Stimulated activated CD4-positive, alpha-beta T cell treated with anti-CD3 and anti-CD28 coated beads, Interleukin-15, amount 100 ng/mL, for 24 hours (primary cell): ENCODE measurements around the gene ITK.

ENCODE experiments used
- DNase-seq: peaks from one replicate; pipeline ENCODE4 v3.0.0-alpha.2; 2020

ITK gene

DNA sequence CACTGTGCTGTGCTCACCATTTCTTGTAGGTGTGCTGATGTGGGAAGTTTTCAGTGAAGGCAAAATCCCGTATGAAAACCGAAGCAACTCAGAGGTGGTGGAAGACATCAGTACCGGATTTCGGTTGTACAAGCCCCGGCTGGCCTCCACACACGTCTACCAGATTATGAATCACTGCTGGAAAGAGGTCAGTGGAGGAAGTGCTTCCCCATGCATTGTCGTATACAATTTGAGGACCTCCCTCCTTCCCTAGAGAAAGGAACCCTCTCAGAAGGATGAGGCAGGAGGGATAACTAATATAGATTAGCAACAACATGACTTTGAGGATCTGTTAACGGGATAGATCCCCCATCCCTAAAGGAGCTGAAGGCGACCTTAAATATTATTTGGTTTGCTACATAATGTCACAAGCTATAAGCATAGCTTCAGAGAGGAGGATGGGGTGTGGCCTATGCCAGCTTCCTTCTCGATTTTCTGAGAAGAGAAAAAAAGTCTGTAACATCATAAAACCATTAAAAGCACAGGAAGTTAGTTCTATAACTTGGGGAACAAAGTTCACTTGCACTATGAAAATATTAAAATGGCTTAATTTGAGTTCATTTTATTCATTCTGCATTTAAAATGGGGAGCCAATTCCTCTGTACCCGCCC is 68.3 kb downstream of the ITK start:
- DNase-seq = no peak

DNA sequence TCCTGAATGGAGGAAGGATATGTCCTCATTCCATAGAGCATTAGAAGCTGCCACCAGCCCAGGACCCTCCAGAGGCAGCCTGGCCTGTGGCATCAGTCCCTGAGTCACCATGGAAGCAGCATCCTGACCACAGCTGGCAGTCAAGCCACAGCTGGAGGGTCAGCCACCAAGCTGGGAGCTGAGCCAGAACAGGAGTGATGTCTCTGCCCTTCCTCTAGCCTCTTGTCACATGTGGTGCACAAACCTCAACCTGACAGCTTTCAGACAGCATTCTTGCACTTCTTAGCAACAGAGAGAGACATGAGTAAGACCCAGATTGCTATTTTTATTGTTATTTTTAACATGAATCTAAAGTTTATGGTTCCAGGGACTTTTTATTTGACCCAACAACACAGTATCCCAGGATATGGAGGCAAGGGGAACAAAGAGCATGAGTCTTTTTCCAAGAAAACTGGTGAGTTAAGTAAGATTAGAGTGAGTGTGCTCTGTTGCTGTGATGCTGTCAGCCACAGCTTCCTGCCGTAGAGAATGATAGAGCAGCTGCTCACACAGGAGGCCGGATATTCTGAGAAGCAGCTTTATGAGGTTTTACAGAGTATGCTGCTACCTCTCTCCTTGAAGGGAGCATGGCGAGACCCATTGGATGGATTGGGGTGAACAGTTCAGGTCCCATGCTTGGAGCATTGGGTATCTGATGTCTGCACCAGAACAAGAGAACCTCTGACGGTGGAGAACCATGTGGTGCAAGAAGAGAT is 72.2 kb downstream of the ITK start:
- DNase-seq = peak; percentile 61

DNA sequence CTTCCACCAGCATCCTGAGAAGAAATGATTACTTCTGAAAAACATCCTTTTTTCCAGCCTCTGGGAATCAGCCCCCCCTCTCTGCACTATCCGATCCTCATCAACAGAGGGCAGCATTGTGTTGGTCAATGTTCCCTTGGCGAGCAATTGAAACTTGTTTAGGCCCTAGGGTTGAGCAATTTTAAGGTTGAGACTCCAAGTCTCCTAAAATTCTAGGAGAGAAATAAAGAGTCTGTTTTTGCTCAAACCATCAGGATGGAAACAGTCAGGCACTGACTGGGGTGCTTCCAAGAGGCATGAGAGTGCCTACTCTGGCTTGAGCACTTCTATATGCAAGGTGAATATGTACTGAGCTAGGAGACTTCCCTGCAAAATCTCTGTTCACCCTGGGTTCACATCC is 72.9 kb downstream of the ITK start:
- DNase-seq = no peak

DNA sequence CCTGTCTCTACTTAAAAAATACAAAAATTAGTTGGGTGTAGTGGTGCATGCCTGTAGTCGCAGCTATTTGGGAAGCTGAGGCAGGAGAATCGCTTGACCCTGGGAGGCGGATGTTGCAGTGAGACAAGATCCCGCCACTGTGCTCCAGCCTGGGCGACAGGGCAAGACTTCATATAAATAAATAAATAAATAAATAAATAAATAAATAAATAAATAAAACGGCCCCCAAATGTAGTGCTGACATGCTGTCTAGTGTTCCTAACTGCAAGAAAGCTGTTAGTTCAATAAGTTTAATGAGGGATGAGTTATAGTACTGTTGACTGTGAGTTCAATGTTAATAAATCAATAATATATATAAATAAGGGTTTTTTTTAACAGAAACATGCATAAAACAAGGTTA is 77.8 kb downstream of the ITK start:
- DNase-seq = no peak

DNA sequence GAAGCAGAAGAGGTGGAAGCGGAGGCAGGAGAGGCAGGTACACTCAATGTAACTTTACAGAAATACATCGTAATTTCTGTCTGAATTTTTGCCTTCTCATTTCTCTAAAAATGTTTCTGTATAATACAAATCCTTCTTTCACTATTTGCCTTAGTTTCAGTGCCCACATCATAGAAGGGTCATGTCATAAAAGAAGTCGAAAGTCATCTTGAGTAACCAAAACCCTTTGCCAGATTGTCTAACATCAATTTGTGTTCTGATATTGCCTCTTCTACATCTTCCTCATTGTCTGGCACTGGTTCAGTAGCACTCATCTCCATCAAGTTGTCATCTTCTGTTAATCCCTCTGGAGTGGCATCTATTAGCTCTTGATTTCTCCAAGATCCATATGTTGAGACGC is 79.1 kb downstream of the ITK start:
- DNase-seq = no peak

DNA sequence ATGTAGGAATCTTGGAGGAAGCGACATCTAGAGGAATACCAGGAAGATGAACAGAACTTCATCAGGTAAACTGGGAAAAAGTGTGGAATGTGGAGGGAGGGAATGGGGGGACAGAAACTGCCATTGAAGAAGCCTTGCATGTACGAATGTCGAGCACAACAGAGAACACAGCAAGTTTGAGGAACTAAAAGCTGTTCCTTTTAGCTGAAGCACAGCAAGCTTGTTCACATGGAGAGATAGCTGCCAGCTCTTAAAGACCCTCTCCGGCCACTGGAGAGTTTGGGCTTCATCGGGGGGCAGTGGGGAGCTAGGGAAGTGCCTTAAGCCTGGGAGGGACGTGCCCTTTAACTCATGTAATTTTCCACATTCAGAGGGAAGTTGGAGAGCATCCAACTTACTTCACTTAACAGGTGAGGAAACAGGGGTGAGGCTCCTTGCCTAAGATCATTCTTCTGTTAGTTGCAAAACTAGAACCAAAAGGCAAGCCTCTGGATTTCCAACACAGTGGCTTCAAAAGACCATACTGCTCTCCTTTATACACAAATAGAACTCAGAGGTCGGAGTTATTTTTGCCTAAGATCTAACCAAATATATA is 83.0 kb downstream of the ITK start:
- no peak for DNase-seq

DNA sequence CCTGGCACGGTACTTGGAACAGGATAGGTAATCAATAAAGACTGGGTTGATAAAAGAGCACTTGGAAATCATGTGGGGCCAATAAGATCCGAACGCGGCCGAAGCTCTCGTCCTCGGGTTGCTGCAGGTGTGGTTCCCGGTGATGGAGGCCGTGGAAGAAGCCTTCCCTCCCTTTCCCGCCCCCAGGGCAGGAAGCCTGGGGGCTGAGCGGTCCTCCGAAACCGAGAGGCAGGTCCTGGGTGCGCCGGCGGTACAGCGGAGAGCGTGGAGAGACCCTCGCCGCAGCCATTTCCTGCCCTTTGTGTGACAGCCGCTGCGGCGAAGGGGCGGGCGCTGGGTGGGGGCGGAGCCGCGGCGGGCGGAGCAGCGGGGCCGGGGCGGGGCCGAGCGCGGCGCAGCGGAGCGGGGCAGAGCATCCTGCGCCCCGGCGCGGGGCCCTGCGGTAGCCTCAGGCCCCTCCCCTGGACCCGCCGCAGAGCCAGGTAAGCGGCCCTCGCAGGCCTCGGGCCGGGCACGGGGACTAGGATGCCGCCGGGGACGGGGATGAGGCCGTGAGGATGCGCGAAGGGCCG is 85.2 kb downstream of the ITK start, which contains the start of gene CYFIP2:
Gene CYFIP2 (plus strand): TSS at position 410 of the 572 bp plus-strand sequence. CDS start 19,239 bp downstream, outside the sequence.
- peak; percentile 88 for DNase-seq

DNA sequence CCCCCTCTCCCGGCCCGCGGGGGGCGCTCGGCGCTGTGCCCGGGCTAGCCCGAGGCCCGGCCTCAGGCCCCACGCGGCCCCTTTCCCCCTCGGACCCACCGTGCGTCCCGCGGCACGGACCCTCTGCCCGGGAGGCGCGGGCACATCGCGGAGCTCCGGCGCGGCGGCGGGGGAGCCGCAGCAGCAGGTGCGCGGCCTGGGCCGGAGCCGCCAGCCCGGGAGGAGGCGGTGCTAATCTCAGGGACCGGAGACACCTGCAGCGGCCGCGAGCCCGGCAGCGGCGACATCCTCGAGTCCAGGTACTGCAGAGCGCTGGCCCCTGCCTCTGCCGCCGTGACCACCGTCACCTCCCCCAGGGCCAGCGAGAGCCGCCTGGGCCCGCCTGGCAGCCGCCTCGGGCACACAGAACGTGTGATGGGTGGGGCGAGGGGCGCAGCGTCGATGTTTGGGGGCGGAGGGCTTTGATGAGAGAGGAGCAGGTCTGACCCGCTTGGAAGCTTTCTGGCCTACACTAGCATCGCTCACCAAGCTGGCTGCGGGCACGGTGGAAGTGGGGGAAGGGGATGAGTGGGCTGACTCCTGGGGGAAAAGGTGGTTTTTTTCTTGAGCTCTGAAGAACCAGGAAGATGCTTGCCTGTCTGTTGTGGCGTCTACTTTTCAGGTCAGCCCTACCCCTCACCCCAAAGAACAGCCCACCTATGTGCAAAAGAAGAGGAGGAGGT is 85.8 kb downstream of the ITK start:
- DNase-seq = peak; percentile 70

DNA sequence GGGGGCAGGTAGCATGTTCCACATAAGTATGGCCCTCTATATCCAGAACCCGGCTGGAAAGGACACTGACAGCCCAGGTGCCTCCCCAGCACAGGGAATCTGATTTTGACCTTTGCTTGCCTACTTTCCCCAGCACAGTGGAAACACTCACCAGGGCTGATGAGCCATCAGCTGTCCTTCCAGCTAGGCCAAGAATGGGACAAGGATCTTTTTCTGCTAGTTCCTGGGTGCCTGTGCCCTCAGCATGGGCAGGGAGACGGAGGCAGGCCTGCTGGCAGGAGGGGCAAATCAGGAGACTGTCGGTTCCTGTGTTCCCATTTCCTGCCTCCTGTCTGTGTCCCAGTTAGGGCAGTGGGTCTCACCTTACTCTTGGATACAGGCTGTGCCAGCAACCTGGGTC is 86.4 kb downstream of the ITK start:
- no peak for DNase-seq

DNA sequence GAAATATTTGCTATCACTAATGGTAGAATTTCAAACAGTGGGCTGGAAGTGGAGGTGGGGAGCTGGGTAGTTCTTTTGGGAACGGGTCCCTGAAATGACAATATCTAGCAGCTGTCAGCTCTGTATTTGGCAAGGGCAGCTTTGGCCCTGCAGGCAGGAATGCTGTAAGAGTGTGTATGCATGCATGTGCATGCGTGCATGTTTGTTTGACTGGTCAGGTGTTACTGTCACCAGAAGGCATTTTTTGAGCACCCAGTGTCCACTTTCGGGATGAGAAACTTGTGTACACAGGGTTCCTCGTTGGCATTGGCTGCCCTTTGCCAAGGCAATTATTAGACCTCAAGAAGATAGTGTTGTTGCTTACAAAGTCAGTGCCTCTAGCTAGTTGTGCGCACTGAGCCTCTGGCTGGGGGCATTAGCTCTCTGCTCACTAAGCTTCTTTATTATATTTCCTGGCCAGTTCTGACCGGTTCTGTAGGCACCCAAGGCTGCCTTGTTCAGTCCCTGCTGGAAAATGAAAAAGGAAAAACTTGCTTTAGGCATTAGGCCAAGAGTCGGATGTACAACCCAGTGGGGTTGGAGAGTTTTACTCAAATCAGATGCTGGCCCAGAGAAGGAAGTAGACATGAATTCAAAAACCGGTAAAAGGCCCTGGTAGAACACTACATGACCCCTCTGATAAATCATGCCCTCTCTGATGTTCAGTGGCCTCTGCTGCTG is 87.3 kb downstream of the ITK start:
- no peak for DNase-seq

DNA sequence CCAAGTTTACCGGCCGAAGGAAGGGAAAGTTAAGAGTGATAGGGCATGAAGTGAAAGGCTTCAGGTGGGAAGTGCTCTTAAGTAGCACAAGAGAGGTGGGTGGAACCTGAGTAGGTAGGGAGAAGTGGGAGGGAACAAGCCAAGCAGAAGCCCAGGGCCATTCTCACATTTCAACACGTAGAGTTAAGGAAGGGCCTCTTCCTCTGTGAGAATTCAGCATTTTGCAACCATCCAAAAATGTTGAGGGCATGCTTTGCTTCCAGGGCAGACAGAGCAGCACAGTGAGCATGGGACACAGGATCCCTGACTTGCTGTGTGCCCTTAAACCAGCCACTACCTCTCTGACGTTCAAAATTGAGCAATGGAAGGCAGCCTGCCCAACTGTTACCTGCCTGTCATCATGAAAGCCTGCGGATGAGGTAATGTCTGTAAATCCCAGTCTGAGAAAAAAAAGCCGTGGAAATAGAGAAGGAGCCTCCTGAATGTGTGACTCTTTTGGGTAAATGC is 88.6 kb downstream of the ITK start:
- DNase-seq = no peak

DNA sequence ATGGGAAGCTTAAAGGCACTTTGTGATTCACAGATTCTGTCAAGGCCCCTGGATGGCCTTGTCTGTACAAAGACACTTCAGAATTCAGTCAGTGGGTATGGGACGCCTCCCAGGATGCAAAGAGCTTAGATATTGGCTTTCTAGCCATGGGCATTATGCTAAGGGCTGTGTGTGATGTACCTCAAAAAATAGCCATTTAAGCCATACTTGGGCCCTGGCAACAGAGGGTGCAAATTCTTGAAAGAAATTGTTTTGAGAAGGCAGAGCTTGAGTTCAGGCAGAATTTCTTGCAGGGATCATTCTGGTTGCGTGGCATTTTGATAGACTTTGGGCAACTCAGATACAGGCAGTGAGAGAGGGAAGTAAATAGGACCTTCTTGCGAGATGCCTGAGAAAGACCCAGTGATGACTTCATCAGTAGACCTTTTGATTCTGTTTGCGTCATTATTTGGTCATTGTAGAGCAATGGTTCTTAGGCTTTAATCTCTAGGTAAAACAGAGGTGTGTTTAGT is 89.2 kb downstream of the ITK start:
- no peak for DNase-seq

DNA sequence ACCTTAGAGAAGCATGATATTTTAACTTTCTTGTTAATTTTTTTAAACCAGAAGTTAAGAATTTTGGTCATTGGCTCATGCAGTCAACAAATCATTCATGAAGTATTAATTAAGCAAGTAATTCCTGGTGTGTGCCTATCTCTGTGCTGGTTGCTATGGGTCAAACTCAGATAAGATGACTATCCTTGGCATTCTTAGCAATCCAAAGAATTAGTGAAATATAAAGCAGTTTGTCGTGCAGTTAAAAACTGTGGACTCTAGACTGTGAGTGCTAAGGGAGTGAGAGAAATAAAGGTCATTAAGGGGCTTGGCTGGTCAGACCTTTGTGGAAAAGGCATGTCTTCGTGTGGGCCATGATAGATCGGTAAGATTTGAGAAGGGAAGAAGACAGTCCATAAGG is 90.1 kb downstream of the ITK start:
- DNase-seq = no peak

DNA sequence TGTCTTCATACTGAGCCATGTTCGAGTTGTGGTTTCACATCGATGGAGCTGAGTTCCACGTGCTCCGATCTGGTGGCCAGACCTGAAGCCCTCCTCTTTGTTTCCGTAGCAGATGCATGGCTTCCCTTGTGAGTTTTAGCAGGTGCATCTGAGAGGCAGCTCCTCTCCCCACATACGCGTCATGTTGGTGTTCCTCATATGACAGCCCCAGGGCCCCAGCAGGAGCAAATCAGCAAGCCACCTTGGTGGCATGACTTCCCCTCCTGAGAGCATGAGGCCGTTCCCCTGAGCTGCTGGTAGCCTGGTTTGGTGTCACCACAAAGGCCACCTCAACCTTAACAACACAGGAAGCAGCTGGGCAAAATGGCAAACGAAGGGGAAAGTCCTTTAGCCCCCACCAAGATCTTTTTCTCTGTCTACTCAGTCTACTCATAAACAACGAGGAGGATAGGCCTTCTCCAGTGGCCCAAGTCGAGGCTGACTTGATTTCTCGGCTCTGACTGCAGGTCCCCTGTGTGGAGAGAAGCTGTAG is 91.2 kb downstream of the ITK start:
- DNase-seq = peak; percentile 89

DNA sequence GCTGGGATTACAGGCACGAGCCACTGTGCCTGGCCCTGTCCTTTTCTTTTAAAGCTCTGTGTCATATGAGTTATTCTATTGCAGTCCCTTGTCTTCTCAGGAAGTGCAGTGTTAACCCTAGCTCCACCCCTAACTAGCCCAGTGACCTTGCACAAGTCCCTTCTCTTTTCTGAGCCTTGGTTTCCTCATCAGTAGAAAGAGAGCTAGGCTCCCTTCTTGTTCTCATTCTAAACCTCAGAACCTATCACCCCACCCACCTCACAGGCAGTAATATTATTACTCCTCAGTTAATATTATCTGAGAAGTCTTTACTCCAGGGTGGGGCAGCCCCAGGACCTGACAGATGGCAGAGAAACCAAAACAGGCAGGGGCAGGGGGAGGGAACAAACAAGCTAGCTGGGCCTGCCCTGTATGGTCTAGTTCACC is 92.5 kb downstream of the ITK start:
- peak; percentile 54 for DNase-seq

DNA sequence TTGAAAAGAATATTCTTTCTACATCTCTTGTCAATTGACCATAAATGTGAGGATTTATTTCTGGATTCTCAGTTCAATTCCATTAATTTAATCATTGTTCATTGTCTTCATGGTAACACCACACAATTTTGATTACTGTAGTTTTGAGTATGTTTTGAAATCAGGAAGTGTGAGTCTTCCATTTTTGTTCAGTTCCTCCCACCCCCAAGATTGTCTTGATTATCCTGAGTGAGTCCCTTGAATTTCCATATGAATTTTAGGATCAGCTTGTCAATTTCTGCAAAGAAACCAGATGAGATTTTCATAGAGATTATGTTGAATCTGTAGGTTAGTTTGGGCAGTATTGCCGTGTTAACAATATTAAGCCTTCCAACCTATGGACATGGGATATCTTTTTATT is 94.8 kb downstream of the ITK start:
- DNase-seq = no peak

DNA sequence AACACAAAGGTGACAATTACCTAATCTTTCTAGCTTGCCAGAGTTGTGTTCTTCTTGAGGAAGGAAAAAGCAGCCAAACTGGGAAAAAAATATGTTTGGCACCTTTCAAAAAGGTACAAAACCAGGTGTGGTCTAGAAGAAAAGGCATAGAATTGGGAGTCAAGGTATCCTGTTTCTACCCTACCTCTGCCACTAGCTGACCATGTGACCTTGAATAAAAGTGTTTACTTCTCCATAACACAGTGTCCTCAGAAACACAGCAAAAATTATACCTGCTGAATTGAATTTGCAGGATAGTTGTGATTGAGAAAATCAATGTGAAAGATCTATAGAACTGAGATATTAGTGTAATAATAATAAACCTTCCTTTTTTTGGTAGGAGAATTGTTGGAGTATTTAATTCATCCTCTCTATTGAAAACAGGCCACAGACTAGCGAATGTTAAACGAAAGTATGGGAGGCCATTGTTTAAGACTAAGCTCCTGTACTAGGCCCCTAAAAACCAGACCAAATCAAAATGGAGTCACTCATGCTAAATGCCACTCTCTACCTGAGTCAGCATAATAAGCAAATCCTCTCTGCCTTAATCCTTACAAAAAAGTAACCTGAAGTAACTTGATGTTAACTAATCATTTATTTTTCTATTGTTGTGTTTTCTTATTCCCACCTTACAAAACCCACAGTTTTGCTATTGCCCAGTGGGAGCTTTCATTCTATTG is 97.8 kb downstream of the ITK start:
- no peak for DNase-seq

DNA sequence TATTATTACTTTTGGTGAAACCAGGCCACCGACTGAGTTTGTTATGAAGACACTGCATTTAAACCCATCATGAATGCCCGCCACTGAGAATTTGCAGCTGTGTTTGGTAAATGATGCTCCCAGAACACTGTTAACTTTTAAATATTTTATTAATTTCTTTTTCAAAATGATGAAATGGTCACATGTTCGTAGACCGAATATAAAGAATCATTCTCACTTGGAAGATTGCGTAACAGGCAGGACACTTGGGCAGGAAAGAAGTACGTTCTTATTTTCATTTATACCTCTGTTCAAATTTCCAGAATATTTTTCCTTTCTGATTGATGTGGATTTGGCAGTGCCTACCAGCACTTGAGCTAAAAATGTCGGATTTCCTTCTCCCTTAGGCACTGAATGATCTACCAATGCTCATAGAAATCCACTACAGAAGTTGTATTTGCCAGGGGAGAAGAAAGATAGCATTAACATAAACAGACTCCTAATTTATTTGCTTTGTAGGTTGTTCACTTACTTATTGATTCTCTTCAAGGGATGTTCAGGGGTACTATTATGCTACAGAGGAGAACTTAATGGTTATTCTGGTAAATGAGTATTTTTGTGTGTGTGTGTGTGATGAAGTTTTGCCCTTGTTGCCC is 99.1 kb downstream of the ITK start:
- no peak for DNase-seq

DNA sequence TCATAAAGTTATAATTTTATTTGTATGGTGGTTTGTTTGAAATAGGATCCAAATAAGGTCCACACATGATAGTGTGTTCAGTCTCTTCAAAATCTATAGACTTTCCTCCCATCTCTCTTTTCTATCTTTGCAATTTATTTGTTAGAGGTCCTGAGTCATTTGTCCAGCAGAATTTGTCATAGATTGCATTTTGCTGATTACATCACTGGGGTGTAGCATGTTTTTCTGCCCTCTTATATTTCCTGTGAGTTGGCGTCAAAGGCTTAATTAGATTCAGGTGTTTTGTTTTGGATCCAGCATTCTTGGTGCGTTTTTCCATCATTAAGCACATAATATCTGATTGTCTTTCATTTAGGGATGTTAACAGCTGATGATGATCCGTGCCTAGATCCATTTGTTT is 100.3 kb downstream of the ITK start:
- no peak for DNase-seq

DNA sequence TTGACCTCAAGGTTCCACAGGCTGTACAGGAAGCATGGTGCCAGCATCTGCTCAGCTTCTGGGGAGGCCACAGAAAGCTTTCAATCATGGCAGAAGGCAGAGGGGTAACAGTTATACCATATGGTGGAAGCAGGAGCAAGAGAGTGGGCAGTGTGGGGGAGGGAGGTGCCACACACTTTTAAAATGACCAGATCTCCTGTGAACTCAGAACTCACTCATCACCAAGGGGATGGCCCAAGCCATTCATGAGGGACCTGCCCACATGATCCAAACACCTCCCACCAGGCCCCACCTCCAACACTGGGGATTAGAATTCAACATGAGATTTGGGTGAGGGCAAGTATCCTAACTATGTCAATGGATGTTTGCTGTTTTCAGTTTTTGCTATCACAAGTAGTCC is 101.5 kb downstream of the ITK start:
- no peak for DNase-seq

DNA sequence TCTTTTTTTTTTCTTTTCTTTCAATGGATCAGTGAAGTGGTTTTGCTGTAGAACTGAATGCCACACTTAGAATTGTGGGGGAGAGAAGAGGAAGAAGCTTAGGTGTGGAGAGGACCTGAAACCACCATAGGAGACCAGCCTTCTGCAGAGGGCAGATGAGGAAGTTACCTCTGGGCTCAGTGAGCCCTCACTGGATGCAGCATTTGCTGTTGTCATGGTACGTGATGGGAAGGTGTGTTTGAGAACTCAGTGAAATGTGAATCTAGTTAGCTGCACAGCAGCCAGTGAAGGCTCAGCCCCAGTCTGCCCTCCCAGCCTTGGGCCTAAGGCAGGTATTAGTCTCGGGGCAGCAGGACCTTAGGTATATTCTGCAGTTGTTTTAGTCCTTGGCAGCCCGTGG is 102.8 kb downstream of the ITK start:
- DNase-seq = no peak
